Skeletal muscle cell (primary cell): ENCODE data around the gene EGLN3.
"Not testable (repeated sequence)": the region's sequence is repeated elsewhere in the genome, so short reads cannot be mapped to it uniquely, and the experiment has no call there.

Experiments
- DNase-seq: peaks from one replicate; pipeline ENCODE4 v3.0.0-alpha.2; 2010; ENCODE audit warnings: low read depth
- H3K4me3 ChIP-seq: 2 replicates; pipeline ENCODE4 v1.5.1; 2011; ENCODE audit warnings: low read depth, mild to moderate bottlenecking, control low read depth, low read length, moderate library complexity

The EGLN3 gene

DNA sequence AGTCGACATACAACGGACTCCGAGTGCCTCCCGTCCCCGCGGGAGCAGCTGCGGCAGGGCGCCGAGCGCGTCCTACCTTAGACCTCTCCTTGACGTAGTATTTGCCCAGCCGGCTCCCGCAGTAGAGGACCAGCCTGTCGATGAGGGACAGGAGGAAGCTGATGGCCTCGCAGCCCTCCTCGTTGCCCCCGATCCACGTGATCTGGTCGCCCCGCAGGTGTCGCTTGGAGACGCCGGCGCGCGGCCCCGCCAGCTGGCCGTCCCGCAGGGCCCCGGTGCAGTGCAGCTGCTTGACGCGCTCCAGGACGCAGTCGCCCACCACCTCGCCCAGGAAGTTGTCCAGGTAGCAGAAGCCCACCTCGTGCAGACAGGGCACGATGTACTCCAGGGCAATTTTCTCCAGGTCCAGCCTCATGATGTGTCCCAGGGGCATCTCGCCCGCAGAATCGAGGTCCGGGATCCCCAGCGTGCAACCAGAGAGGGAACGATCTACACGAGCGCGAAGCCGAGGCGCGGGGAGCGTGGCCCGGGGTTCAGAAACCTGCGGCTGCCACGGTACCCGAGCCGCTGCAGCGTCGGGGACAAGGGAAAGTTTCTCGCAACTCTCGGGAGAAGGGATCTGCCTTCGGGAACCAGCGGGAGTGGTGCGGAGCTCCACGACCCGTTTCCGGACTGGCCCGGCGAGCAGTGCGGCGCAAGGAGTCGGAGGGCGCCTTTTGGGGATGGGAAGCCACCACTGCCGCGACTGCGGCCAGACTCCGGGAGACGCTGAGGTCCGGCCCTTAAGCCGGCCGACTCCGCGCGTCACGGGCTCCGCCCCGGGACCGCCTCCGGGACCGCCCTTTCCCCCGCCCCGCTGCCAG lies at the start of gene EGLN3:
Gene EGLN3 (minus strand): TSS at position 755 of the 863 bp plus-strand sequence. CDS start 322 bp downstream, at position 433.
- peak; percentile 25 for DNase-seq
- H3K4me3 ChIP-seq, result peak within 1 kb of the TSS; percentile 66

GRCh38 chr14:34000396-34000795 lies 49.5 kb upstream of the EGLN3 start:
- no peak for DNase-seq
- H3K4me3 ChIP-seq, result no peak overlapping the region

DNA sequence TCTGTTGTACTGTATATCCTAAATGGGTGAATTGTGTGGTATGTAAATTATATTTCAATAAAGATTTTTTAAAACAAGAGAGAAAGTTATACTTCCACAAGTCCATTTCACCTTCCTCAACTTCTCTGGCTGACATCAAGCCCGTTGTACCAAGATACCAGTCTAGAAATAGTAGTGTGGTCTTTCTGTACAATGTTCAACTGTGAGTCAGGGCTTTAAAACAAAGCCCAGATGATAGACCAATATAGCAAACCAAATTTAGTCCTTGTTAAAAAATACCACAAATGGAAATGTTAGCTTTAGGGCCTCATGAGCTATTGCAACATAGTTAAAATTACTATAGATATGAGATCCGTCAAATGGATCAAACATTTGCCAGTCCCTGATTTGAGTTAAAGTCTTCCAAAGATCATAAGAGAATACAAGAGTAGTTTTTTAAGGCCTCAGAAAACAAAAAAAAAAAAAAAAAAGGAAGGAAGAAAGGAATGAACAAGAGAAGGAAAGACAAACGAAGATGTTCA lies 49.0 kb upstream of the EGLN3 start:
- H3K4me3 ChIP-seq, result no peak overlapping the region
- no peak for DNase-seq

DNA sequence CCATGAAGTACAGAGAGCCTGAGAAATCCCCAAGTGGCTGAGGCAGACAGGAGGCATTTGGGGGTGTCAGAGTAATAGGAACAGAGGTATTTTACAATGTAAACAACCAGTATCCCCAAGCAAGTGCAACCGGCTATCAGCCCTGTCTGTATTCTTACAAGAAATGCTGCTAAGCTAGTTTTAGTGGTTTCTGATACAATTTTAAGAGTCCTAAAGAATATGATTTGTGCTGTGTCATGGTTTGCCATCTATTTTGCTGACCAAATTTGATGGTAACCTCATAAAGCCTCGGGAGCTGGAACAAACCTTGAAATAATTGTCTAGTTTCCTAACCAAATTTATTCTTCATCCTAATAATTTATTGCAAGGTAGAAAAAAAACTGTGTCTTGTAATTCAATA lies 46.7 kb upstream of the EGLN3 start:
- DNase-seq, result no peak
- no peak overlapping the region for H3K4me3 ChIP-seq

DNA sequence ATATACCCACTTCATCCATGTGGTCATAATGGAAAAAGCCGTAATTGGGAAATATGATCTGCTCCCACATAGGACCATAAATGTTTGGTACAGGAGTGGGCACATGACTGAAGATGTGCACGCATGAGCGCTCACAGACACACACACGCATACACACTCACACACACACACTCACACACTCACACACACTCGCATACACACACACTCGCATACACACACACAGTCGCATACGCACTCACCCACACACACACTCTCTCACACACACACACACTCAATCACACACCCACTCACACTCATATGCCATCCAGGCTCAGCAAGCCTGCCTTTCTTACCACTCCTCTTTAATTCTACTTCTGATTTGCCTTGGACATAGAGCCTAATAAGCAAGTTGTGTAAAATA lies 45.6 kb upstream of the EGLN3 start:
- DNase-seq, result no peak
- no peak overlapping the region for H3K4me3 ChIP-seq

DNA sequence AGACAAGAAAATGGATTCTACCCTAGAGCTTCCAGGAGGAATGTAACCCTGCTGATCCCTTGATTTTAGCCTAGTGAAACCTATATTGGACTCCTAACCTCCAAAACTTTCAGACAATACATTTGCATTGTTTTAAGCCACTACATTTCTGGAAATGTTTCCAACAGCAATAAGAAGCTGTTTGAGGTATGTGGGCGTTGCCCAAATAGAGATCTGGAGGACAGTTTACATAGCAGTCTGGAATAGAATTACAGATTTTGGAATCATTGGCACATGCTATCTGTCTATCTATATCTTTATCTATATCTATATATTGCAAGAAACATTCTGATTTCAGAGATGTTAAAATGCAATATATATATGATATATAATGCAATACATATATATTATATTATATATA lies 42.4 kb upstream of the EGLN3 start:
- no peak overlapping the region for H3K4me3 ChIP-seq
- no peak for DNase-seq

DNA sequence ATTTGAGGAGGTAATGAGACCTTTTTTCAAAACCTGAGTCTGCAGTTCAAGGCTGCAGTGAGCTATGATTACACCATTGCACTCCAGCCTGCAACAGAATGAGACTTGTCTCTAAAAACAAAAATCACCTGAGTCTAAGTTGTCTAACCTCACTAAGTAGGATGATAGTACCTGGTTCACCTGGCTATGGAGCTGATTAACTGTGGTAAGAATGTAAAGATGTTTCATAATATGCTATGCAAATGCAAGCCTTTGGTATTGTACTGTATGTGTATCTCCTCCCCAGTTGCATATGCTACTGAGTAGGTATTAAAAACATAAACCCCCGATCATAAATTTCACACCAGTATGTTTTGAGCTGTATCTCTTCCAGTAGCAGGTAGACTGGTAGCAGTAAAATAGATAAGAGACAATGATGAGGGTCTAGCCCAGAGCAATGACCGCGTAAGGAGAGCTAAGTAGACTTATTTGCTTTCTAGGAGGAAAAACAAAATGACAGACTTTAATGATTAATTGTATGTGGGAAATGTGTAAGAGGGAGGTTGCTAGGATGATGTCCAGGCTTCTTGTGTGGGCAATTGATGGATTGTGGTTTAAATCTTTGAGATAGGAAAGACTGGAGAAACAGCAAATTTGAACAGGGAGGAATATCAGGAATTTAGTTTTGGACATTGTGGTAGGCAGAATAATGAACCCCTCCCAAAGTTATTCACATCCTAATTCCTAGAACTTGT lies 41.6 kb upstream of the EGLN3 start:
- no peak for DNase-seq
- H3K4me3 ChIP-seq, result no peak overlapping the region

DNA sequence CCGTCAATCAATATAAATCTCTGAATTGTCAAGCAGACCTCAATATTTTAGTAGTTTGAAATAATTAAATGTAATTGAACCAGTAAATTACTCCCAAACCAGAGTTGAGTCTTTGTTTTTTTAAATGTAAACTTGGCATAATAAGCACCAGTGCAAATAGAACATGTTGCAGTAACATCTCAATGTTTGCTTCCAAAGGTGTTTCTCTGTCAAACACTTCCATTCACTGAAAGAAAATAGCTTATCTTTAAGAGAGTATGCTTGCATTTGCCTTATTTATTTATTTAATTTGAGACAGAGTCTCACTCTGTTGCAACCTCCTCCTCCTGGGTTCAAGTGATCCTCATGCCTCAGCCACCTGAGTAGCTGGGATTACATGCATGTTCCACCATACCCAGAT lies 39.9 kb upstream of the EGLN3 start:
- H3K4me3 ChIP-seq, result no peak overlapping the region
- DNase-seq, result no peak

- DNase-seq, result no peak
- no peak overlapping the region for H3K4me3 ChIP-seq
These were observed 36.7 kb upstream of the EGLN3 start for GRCh38 chr14:33987565-33988080.

GRCh38 chr14:33986804-33987203 lies 35.9 kb upstream of the EGLN3 start:
- peak; percentile 73 for DNase-seq
- H3K4me3 ChIP-seq, result no peak overlapping the region

GRCh38 chr14:33985242-33985641 lies 34.4 kb upstream of the EGLN3 start:
- no peak overlapping the region for H3K4me3 ChIP-seq
- no peak for DNase-seq

DNA sequence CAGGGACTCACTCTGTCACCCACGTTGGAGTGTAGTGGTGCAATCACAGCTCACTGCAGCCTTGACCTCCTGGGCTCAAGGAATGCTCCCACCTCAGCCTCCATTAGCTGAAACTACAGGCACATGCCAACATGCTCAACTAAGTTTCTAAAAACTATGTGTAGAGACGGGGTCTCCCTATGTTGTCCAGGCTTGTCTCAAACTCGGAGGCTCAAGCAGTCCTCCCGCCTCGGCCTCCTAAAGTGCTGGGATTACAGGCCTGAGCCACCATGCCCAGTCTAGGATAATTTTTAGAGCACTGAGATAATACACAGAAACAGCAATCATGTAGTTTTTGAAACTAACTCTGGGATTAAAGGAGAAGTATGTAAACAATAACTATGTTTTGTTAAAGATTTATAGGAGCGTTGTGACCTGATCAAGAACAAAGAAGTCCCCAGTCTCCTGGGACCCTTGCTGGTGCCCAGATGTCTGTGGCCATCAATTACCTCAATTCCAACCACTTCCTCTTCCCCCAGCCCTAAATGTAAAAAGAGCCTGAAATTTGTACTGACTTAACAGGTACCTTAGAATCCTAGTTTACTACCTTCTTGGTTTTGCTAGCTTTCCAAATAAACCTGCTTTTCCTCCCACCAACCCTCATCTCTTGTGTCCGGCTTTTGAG lies 28.9 kb upstream of the EGLN3 start:
- no peak for DNase-seq
- H3K4me3 ChIP-seq, result no peak overlapping the region

DNA sequence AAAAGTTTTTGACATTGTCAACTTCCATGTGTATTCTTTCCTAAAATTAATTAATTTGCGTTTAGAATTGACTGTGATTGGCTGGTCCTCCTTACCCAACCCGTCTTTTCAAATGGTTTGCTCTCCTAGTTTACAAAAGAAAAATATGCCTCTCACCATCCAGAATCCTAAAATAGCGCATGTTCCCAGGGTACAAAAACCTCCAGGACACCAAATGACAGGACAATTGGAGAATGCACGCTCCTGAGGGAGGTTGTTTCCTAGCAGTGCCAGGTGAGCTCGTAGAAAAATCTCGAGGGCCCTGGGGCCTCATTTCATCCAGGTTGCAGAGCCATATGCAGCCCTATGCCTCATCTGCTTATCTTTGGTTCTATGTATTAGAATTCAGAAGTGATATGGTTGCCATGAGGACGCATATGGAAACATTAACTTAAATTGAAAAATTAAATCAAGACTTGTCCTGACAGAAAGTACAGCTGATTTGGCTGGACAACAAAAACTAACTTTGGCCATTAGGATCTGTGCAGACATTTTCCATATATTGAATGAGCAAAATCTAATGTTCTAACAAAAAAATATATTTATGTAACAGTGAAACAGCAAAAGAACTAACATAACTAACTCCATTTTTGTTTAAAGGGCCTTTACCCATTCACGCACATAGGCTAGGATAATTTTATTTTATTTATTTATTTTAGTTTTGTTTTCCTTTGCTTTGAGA lies 28.2 kb upstream of the EGLN3 start:
- H3K4me3 ChIP-seq, result no peak overlapping the region
- no peak for DNase-seq

DNA sequence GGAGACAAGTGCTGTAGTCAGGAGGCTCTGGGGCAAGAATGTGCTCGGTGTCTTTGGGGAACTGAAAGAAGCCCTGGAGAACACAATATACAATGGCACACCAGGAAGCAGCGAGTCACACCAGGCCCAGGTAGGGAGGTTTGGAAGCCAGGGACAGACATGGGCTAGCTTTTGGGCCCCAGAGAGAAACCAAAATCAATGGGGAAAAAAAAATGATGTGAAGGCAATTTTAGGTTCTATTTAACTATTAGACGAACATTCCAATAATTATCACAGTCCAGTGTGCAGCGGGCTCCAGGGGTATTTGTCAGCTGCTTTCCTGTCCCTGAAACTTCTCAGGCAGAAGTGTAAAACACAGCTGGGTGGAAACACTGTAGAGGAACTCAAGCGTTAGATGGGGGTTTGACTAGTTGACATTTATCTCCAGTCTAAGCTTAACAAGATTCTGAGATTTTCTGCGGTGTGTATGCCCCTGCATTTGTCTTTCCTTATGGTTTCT lies 21.8 kb upstream of the EGLN3 start:
- no peak for DNase-seq
- H3K4me3 ChIP-seq, result no peak overlapping the region

DNA sequence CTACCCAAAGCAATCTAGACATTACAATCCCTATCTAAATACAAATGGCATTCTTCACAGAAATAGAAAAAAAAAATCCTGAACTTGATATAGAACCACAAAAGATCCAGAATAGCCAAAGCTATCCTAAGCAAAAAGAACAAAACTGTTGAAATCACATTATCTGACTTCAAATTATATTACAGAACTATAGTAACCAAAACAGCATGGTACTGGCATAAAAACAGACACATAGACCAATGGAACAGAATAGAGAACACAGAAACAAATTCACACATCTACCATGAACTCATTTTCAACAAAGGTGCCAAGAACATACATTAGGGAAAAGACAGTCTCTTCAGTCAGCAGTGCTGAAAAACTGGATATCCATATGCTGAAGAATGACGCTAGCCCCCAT lies 19.0 kb upstream of the EGLN3 start:
- not testable (repeated sequence) for DNase-seq, H3K4me3 ChIP-seq

GRCh38 chr14:33968722-33969121 lies 17.8 kb upstream of the EGLN3 start:
- H3K4me3 ChIP-seq, result no peak overlapping the region
- DNase-seq, result no peak

DNA sequence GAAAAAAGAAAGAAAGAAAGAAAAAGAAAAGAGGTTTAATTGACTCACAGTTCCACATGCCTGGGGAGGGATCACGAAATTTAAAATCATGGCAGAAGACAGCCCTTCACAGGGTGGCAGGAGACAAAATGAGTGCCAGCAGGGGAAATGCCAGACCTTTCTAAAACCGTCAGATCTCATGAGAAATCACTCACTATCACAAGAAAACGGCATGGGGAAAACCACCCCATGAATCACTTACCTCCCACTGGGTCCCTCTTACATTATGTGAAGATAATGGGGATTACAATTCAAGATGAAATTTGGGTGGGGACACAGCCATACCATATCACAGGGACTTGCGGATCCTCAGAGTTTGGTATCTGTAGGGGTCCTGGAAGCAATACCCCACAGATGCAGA lies 16.3 kb upstream of the EGLN3 start:
- no peak overlapping the region for H3K4me3 ChIP-seq
- no peak for DNase-seq

DNA sequence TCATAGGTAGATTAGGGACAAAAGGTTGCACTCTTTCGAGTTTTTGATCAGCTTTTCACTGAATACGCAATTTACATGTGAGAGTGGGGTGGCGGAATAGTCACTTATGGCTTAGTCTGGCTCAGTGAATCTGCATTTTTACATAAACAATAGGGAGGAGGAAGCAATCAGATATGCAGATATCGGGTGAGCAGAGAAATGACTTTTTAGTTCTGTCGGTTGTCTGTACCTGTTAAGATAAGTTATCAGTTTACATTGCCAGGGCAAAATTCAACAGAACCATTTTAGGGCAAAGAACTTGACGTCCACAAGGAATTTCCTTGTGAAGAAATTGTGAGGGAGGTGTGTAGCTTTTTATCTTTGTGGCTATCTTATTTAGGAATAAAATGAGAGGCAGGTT lies 15.4 kb upstream of the EGLN3 start:
- H3K4me3 ChIP-seq, result no peak overlapping the region

More for the DNA sequence above, 15.4 kb upstream of the EGLN3 start:
- no peak for DNase-seq
